ENCODE data around the gene ARHGDIB. TPM values are rescaled to one million over a fixed set of nuclear protein-coding genes. Genes with fewer than 3 reads are reported as not detected.

The ARHGDIB gene
- total RNA-seq, 1 donor from 2014 or later = 19.0 TPM

- DNase-seq (ENCODE audit: low read depth) = no peak
- Histone ChIP-seq H3K4me1 (ENCODE audit: insufficient read depth, low read length) (peaks cover 8% of the 10 kb centered on the region), H3K9me3 (ENCODE audit: insufficient read depth, low read depth, low read length) (no peaks in the 10 kb centered on the region), H3K79me2 (ENCODE audit: insufficient read depth, low read length) (no peaks in the 10 kb centered on the region), H3K4me3 (ENCODE audit: insufficient read depth, low read depth, low read length) (no peak overlapping the region), H3K27ac (ENCODE audit: low read depth, low read length) (no peak overlapping the region), H3K36me3 (ENCODE audit: insufficient read depth, low read length) (no peaks in the 10 kb centered on the region), H2AFZ (ENCODE audit: low read depth, low read length) (no peak overlapping the region), H3K27me3 (ENCODE audit: insufficient read depth, low read length) (no peaks in the 10 kb centered on the region), H4K20me1 (ENCODE audit: insufficient read depth, low read length) (no peaks in the 10 kb centered on the region), H3K9ac (ENCODE audit: low read length) (no peak overlapping the region), H3K4me2 (ENCODE audit: low read length) (no peak overlapping the region)
- TF ChIP-seq EZH2 (IDR thresholded peaks at IDR 0.05; ENCODE audit: insufficient read depth, low read length) (no peak), CTCF (IDR thresholded peaks at IDR 0.05; ENCODE audit: insufficient read depth, low read depth, low read length) (no peak)
- H3K27ac Mint-ChIP-seq (ENCODE audit: unreplicated experiment) = no peak overlapping the region
- peaks cover 16% of the 10 kb centered on the region for H3K4me1 Mint-ChIP-seq (ENCODE audit: low read depth, unreplicated experiment)
- FAIRE-seq = no peak
- H3K4me3 Mint-ChIP-seq (ENCODE audit: unreplicated experiment) = no peak overlapping the region
- peaks cover 2% of the 10 kb centered on the region for H3K9me3 Mint-ChIP-seq (ENCODE audit: unreplicated experiment)
- H3K27me3 Mint-ChIP-seq (ENCODE audit: low read depth, unreplicated experiment) = no peaks in the 10 kb centered on the region
- no peaks in the 10 kb centered on the region for H3K36me3 Mint-ChIP-seq (ENCODE audit: low read depth, unreplicated experiment)
These were observed 3.0 kb upstream of the ARHGDIB start for GRCh38 chr12:14964406-14964805.

- H3K27me3 ChIP-seq (ENCODE audit: insufficient read depth, low read length) = no peaks in the 10 kb centered on the region
- Mint-ChIP-seq H3K4me3 (ENCODE audit: unreplicated experiment) (no peak overlapping the region), H3K27ac (ENCODE audit: unreplicated experiment) (no peak overlapping the region), H3K4me1 (ENCODE audit: low read depth, unreplicated experiment) (peaks cover 14% of the 10 kb centered on the region), H3K27me3 (ENCODE audit: low read depth, unreplicated experiment) (no peaks in the 10 kb centered on the region), H3K9me3 (ENCODE audit: unreplicated experiment) (no peaks in the 10 kb centered on the region), H3K36me3 (ENCODE audit: low read depth, unreplicated experiment) (no peaks in the 10 kb centered on the region)
- no peak overlapping the region for H3K4me3 ChIP-seq (ENCODE audit: insufficient read depth, low read depth, low read length)
- FAIRE-seq (no peak), DNase-seq (ENCODE audit: low read depth) (no peak)
- H3K79me2 ChIP-seq (ENCODE audit: insufficient read depth, low read length) = no peaks in the 10 kb centered on the region
- peaks cover 8% of the 10 kb centered on the region for H3K4me1 ChIP-seq (ENCODE audit: insufficient read depth, low read length)
- no peaks in the 10 kb centered on the region for H4K20me1 ChIP-seq (ENCODE audit: insufficient read depth, low read length)
- no peak overlapping the region for H3K4me2 ChIP-seq (ENCODE audit: low read length)
- no peak overlapping the region for H3K27ac ChIP-seq (ENCODE audit: low read depth, low read length)
- no peaks in the 10 kb centered on the region for H3K9me3 ChIP-seq (ENCODE audit: insufficient read depth, low read depth, low read length)
- no peaks in the 10 kb centered on the region for H3K36me3 ChIP-seq (ENCODE audit: insufficient read depth, low read length)
- H2AFZ ChIP-seq (ENCODE audit: low read depth, low read length) = no peak overlapping the region
- no peak for TF ChIP-seq EZH2 (IDR thresholded peaks at IDR 0.05; ENCODE audit: insufficient read depth, low read length)
- no peak for TF ChIP-seq CTCF (IDR thresholded peaks at IDR 0.05; ENCODE audit: insufficient read depth, low read depth, low read length)
- no peak overlapping the region for H3K9ac ChIP-seq (ENCODE audit: low read length)
These were observed 2.1 kb upstream of the ARHGDIB start for GRCh38 chr12:14963520-14963919.

- Histone ChIP-seq H3K9ac (ENCODE audit: low read length) (no peak overlapping the region), H3K79me2 (ENCODE audit: insufficient read depth, low read length) (no peaks in the 10 kb centered on the region), H3K4me3 (ENCODE audit: insufficient read depth, low read depth, low read length) (no peak overlapping the region), H4K20me1 (ENCODE audit: insufficient read depth, low read length) (no peaks in the 10 kb centered on the region), H2AFZ (ENCODE audit: low read depth, low read length) (no peak overlapping the region), H3K27me3 (ENCODE audit: insufficient read depth, low read length) (no peaks in the 10 kb centered on the region), H3K4me2 (ENCODE audit: low read length) (no peak overlapping the region), H3K4me1 (ENCODE audit: insufficient read depth, low read length) (peaks cover 8% of the 10 kb centered on the region), H3K27ac (ENCODE audit: low read depth, low read length) (no peak overlapping the region), H3K9me3 (ENCODE audit: insufficient read depth, low read depth, low read length) (no peaks in the 10 kb centered on the region), H3K36me3 (ENCODE audit: insufficient read depth, low read length) (no peaks in the 10 kb centered on the region)
- Mint-ChIP-seq H3K36me3 (ENCODE audit: low read depth, unreplicated experiment) (no peaks in the 10 kb centered on the region), H3K4me3 (ENCODE audit: unreplicated experiment) (no peak overlapping the region), H3K27ac (ENCODE audit: unreplicated experiment) (no peak overlapping the region), H3K9me3 (ENCODE audit: unreplicated experiment) (no peaks in the 10 kb centered on the region), H3K27me3 (ENCODE audit: low read depth, unreplicated experiment) (no peaks in the 10 kb centered on the region), H3K4me1 (ENCODE audit: low read depth, unreplicated experiment) (peaks cover 11% of the 10 kb centered on the region)
- no peak for DNase-seq (ENCODE audit: low read depth)
- FAIRE-seq = no peak
- TF ChIP-seq EZH2 (IDR thresholded peaks at IDR 0.05; ENCODE audit: insufficient read depth, low read length) (no peak), CTCF (IDR thresholded peaks at IDR 0.05; ENCODE audit: insufficient read depth, low read depth, low read length) (no peak)
These were observed 1.4 kb upstream of the ARHGDIB start for GRCh38 chr12:14962797-14963196.

Measured in astrocyte (in vitro differentiated cells and primary cell).